OCI-LY7 (cell line): Measurements from ENCODE around the gene GLE1. TPM values are rescaled to one million over a fixed set of nuclear protein-coding genes. Genes with fewer than 3 reads are reported as not detected.
A peak's percentile ranks its signal among the peaks of the same experiment; 100 is the strongest.

Source experiments
- BruUV-seq: library from RNA; stranded (reverse); fragments of 400-500 nt; replicated peaks from 2 replicates; lab custom pipeline; 2021; lab: Mats Ljungman, UMichigan
- CTCF ChIA-PET: fragments of 300-600 bp; sonication (Branson Sonifier 250); formaldehyde crosslinking; loops from one replicate; lab custom pipeline; 2022; ENCODE audit warnings: antibody characterized with exemption; ENCODE audit not compliant: unreplicated experiment; lab: Charles Lee
- POLR2A ChIA-PET: fragments of 300-600 bp; sonication (Branson Sonifier 250); formaldehyde crosslinking; loops from one replicate; lab custom pipeline; 2022; ENCODE audit warnings: antibody characterized with exemption; lab: Charles Lee
- DNase-seq: peaks from one replicate; pipeline ENCODE4 v3.0.0-alpha.2; 2015; ENCODE audit warnings: low spot score
- H2AFZ ChIP-seq: fragments of 200-600 bp; sonication (generic), shearing (Covaris generic); 2 replicates; pipeline ENCODE4 v1.6.1; 2014; ENCODE audit warnings: mild to moderate bottlenecking, antibody characterized with exemption, low read length, moderate library complexity
- H3K27ac ChIP-seq: fragments of 200-600 bp; sonication (generic); 2 replicates; pipeline ENCODE4 v1.5.1; 2014; ENCODE audit warnings: mixed run types, low read depth, mild to moderate bottlenecking, moderate library complexity, low read length, inconsistent platforms; ENCODE audit not compliant: poor library complexity, severe bottlenecking
- H3K36me3 ChIP-seq: fragments of 200-600 bp; sonication (generic); 2 replicates; pipeline ENCODE4 v1.6.1; 2014; ENCODE audit warnings: mild to moderate bottlenecking, antibody characterized with exemption, low read length, moderate library complexity, mixed read lengths; ENCODE audit not compliant: insufficient read depth
- H3K4me1 ChIP-seq: fragments of 200-600 bp; sonication (generic); 2 replicates; pipeline ENCODE4 v1.5.1; 2014; ENCODE audit warnings: mild to moderate bottlenecking, low read length; ENCODE audit not compliant: insufficient read depth, poor library complexity, severe bottlenecking
- H3K4me2 ChIP-seq: fragments of 200-600 bp; sonication (generic); 2 replicates; pipeline ENCODE4 v1.6.1; 2014; ENCODE audit warnings: mild to moderate bottlenecking, low read length
- H3K4me3 ChIP-seq: fragments of 200-600 bp; sonication (generic); 2 replicates; pipeline ENCODE4 v1.5.1; 2014; ENCODE audit warnings: mild to moderate bottlenecking, low read depth, low read length; ENCODE audit not compliant: poor library complexity, severe bottlenecking
- H3K79me2 ChIP-seq: fragments of 200-600 bp; sonication (generic); 2 replicates; pipeline ENCODE4 v1.6.1; 2016; ENCODE audit warnings: low read depth, mild to moderate bottlenecking, low read length, moderate library complexity, mixed read lengths; ENCODE audit not compliant: insufficient read depth
- H3K9me2 ChIP-seq: fragments of 200-600 bp; sonication (generic); 2 replicates; pipeline ENCODE4 v1.6.1; 2016; ENCODE audit warnings: mild to moderate bottlenecking, low read length, mixed read lengths; ENCODE audit not compliant: insufficient read depth
- H3K9me3 ChIP-seq: fragments of 200-600 bp; sonication (generic); 2 replicates; pipeline ENCODE4 v1.6.1; 2014; ENCODE audit warnings: mild to moderate bottlenecking, mixed run types, low read length, mixed read lengths
- H4K20me1 ChIP-seq: fragments of 200-600 bp; sonication (generic); 2 replicates; pipeline ENCODE4 v1.6.1; 2014; ENCODE audit warnings: mild to moderate bottlenecking, antibody characterized with exemption, low read length, moderate library complexity, mixed read lengths; ENCODE audit not compliant: insufficient read depth
- EZH2phosphoT487 ChIP-seq: fragments of 200-600 bp; sonication (generic); IDR thresholded peaks from 2 replicates; pipeline ENCODE4 v1.6.1; 2018; ENCODE audit warnings: low read depth, borderline replicate concordance, mild to moderate bottlenecking, mixed run types, antibody characterized with exemption, low read length, moderate library complexity, mixed read lengths
- intact Hi-C: fragments of 100-400 bp; cut with micrococcal nuclease; formaldehyde crosslinking; loops from one replicate; pipeline ENCODE4 v1.10.0; 2022; ENCODE audit not compliant: unreplicated experiment
- total RNA-seq, 2 experiments: library from RNA; depleted of rRNA in 1 of 2; stranded (reverse); fragments of >200 nt in 1 of 2; shearing (Covaris generic) in 1 of 2; gene quantifications; 2 replicates each; pipeline ENCODE4 v1.2.3, GENCODE V29; 2014 to 2022
- TF ChIP-seq, protein P1 (sequence below): fragments of 200-600 bp; sonication (generic); conservative IDR thresholded peaks from 2 replicates; pipeline ENCODE4 v1.5.1; 2014; ENCODE audit warnings: mild to moderate bottlenecking, antibody characterized with exemption, low read length, moderate library complexity, mixed read lengths

Gene GLE1
- total RNA-seq, 2 experiments from 2014 or later: 30.8 to 45.2 TPM

GRCh38 chr9:128555180-128555721 lies 50.7 kb downstream of the GLE1 start:
- H3K4me2 ChIP-seq: peak overlapping the region; percentile 82
- POLR2A ChIA-PET: interaction anchor here (0.6 kb wide), 1 partner anchor 320 kb away, joined by 4 read pairs; no protein-coding TSS in a partner anchor

GRCh38 chr9:128556276-128556675 lies 51.8 kb downstream of the GLE1 start:
- intact Hi-C loops: loop anchor here (10.0 kb wide), 1 partner anchor 169 kb away; the partner anchor contains the start of gene ZDHHC12
- no peak overlapping the region for H3K27ac ChIP-seq
- BruUV-seq: no TSS peak
- H4K20me1 ChIP-seq: peaks cover 26% of the 10 kb centered on the region; the same call in 1 of the 2 replicates
- H2AFZ ChIP-seq: no peak overlapping the region
- H3K36me3 ChIP-seq: peaks cover 14% of the 10 kb centered on the region; the same call in 1 of the 2 replicates
- no peaks in the 10 kb centered on the region for H3K9me2 ChIP-seq
- CTCF ChIA-PET: no interaction called here
- POLR2A ChIA-PET: interaction anchor here (0.5 kb wide), 1 partner anchor 113 kb away, joined by 4 read pairs; no protein-coding TSS in a partner anchor
- peak overlapping the region; percentile 82 for H3K4me2 ChIP-seq
- no peaks in the 10 kb centered on the region for H3K9me3 ChIP-seq
- TF ChIP-seq, protein P1, sequence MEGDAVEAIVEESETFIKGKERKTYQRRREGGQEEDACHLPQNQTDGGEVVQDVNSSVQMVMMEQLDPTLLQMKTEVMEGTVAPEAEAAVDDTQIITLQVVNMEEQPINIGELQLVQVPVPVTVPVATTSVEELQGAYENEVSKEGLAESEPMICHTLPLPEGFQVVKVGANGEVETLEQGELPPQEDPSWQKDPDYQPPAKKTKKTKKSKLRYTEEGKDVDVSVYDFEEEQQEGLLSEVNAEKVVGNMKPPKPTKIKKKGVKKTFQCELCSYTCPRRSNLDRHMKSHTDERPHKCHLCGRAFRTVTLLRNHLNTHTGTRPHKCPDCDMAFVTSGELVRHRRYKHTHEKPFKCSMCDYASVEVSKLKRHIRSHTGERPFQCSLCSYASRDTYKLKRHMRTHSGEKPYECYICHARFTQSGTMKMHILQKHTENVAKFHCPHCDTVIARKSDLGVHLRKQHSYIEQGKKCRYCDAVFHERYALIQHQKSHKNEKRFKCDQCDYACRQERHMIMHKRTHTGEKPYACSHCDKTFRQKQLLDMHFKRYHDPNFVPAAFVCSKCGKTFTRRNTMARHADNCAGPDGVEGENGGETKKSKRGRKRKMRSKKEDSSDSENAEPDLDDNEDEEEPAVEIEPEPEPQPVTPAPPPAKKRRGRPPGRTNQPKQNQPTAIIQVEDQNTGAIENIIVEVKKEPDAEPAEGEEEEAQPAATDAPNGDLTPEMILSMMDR: no peak
- no peak for TF ChIP-seq EZH2phosphoT487
- H3K4me1 ChIP-seq: peaks cover 52% of the 10 kb centered on the region
- H3K4me3 ChIP-seq: peak overlapping the region; percentile 9
- peaks cover 70% of the 10 kb centered on the region for H3K79me2 ChIP-seq
- DNase-seq: no peak

More at GRCh38 chr9:128555180-128555721, 50.7 kb downstream of the GLE1 start:
- H3K4me1 ChIP-seq: peaks cover 55% of the 10 kb centered on the region
- intact Hi-C loops: loop anchor here (2.0 to 10.0 kb wide), 2 partner anchors 98 to 170 kb away; partner anchors contain the start of genes ODF2 and ZDHHC12
- no peaks in the 10 kb centered on the region for H3K9me3 ChIP-seq
- DNase-seq: no peak
- peaks cover 26% of the 10 kb centered on the region; the same call in 1 of the 2 replicates for H4K20me1 ChIP-seq
- H3K36me3 ChIP-seq: peaks cover 14% of the 10 kb centered on the region; the same call in 1 of the 2 replicates
- H3K27ac ChIP-seq: peak overlapping the region; percentile 40
- no peak for TF ChIP-seq EZH2phosphoT487
- TF ChIP-seq, protein P1: no peak
- H2AFZ ChIP-seq: no peak overlapping the region
- H3K9me2 ChIP-seq: no peaks in the 10 kb centered on the region
- peak overlapping the region; percentile 87 for H3K4me3 ChIP-seq
- H3K79me2 ChIP-seq: peaks cover 66% of the 10 kb centered on the region
- BruUV-seq: no TSS peak
- CTCF ChIA-PET: no interaction called here
